Ovary (tissue), 3 donors: ENCODE results near the gene CRISPLD2.

Experiments
- CTCF ChIP-seq, 3 donors: fragments of 450-650 bp in 2 of 3; fragments of 200-600 bp in 1 of 3; IDR thresholded peaks; one replicate each; pipeline versions ENCODE4 v1.5.1 to v1.8.0; 2016 to 2022; ENCODE audit warnings: antibody characterized with exemption in 3 of 3, mild to moderate bottlenecking in 1 of 3
- EP300 ChIP-seq: sonication (generic); formaldehyde crosslinking; IDR thresholded peaks from one replicate; pipeline ENCODE4 v1.6.1; 2017; ENCODE audit warnings: antibody characterized with exemption
- POLR2A ChIP-seq: fragments of 450-650 bp; IDR thresholded peaks from one replicate; pipeline ENCODE4 v1.6.1; 2017; ENCODE audit warnings: antibody characterized with exemption, mild to moderate bottlenecking, moderate library complexity
- donor health status: DM: no; HTN: no; CAD: no.

DNA sequence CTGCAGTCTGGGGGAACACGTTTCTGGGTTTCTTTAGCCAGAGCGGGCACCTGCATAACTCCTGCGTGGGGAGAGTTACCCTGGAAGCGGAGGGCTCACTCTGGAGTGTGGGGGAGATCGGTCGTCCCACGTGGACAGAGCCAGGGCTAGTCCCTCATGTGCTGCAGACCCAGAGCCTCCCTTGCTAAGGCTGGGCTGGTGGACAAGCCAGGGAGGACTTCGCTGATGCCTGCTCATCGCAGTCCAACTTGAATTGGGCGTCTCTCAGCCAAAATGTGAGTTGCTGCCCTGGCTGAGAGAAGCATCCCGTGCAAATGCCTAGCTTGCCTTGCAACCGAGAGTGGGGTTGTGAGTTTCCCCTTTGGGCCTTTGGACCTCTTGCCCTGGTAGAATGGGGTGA is 986 bp downstream of the CRISPLD2 start:
- TF ChIP-seq EP300 (no peak), CTCF (IDR thresholded peaks at IDR 0.05) (no peak), POLR2A (no peak)
